Loucy (cell line): Measurements from ENCODE around the gene PDCD10.

ENCODE experiments used
- EZH2phosphoT487 ChIP-seq: fragments of 200-600 bp; IDR thresholded peaks from 2 replicates; pipeline ENCODE4 v1.6.1; 2018; ENCODE audit warnings: antibody characterized with exemption, mild to moderate bottlenecking, moderate library complexity, borderline replicate concordance
- TF ChIP-seq, protein P1 (sequence below): fragments of 200-600 bp; sonication (generic); conservative IDR thresholded peaks from 2 replicates; pipeline ENCODE4 v1.5.1; 2014; ENCODE audit warnings: mild to moderate bottlenecking, antibody characterized with exemption, low read length

DNA sequence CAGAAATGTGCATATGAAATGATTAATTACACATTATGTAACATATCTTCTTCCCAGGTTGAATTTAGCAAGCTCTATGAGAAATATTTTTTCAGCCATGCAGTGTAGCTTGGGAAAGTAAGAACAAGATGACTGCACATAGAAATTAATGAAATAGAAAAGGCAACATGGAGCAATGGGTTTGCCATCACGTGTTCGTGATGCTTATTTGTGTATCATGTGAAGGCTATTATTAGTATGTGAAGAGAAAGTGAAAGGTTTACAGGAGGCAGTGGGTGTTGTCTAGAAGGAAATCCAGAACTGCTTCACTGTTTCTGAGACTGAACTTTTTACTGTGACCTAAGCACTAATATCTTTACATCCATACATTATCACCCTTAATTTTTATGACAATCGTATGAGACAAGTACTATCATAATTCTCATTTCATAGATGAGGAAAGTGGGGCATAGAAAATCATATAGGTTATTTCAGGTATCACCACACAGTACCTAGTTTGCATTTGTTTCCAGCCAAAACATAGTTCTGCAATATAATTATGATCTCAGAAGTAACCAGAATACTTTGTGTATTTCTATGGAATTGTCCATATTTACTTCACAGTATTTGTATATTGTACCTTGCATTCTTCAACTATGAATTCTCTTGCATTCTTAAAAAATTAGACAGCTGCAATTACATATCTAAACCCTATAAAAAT, 15.7 kb upstream of the PDCD10 start:
- TF ChIP-seq, protein P1, sequence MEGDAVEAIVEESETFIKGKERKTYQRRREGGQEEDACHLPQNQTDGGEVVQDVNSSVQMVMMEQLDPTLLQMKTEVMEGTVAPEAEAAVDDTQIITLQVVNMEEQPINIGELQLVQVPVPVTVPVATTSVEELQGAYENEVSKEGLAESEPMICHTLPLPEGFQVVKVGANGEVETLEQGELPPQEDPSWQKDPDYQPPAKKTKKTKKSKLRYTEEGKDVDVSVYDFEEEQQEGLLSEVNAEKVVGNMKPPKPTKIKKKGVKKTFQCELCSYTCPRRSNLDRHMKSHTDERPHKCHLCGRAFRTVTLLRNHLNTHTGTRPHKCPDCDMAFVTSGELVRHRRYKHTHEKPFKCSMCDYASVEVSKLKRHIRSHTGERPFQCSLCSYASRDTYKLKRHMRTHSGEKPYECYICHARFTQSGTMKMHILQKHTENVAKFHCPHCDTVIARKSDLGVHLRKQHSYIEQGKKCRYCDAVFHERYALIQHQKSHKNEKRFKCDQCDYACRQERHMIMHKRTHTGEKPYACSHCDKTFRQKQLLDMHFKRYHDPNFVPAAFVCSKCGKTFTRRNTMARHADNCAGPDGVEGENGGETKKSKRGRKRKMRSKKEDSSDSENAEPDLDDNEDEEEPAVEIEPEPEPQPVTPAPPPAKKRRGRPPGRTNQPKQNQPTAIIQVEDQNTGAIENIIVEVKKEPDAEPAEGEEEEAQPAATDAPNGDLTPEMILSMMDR = no peak
- no peak for TF ChIP-seq EZH2phosphoT487
